ENCODE results near the gene UVSSA.
"Not testable (repeated sequence)": the region's sequence is repeated elsewhere in the genome, so short reads cannot be mapped to it uniquely, and the experiment has no call there.

The UVSSA gene

GRCh38 chr4:1366371-1367229 is 19.6 kb downstream of the UVSSA start:
- DNase-seq, result no peak

GRCh38 chr4:1367230-1367935 is 20.4 kb downstream of the UVSSA start:
- no peak for DNase-seq

GRCh38 chr4:1367936-1368289 is 20.9 kb downstream of the UVSSA start:
- no peak for DNase-seq

- no peak for DNase-seq
These were observed 21.5 kb downstream of the UVSSA start for GRCh38 chr4:1368421-1369090.

- no peak for DNase-seq
These were observed 22.1 kb downstream of the UVSSA start for GRCh38 chr4:1369091-1369450.

GRCh38 chr4:1369479-1370079 is 22.6 kb downstream of the UVSSA start:
- DNase-seq, result no peak

- DNase-seq, result no peak
These were observed 23.5 kb downstream of the UVSSA start for GRCh38 chr4:1370321-1371124.

- DNase-seq, result no peak
These were observed 24.5 kb downstream of the UVSSA start for GRCh38 chr4:1371176-1372165.

GRCh38 chr4:1372576-1372975 is 25.6 kb downstream of the UVSSA start:
- DNase-seq, result not testable (repeated sequence)

- DNase-seq, result no peak
These were observed 27.1 kb downstream of the UVSSA start for GRCh38 chr4:1373892-1374705.

GRCh38 chr4:1374706-1375045 is 27.7 kb downstream of the UVSSA start:
- DNase-seq, result no peak

- DNase-seq, result no peak
These were observed 28.2 kb downstream of the UVSSA start for GRCh38 chr4:1375051-1375721.

GRCh38 chr4:1375761-1376322 is 28.8 kb downstream of the UVSSA start:
- no peak for DNase-seq

GRCh38 chr4:1376391-1376840 is 29.4 kb downstream of the UVSSA start:
- DNase-seq, result no peak

- DNase-seq, result no peak
These were observed 30.0 kb downstream of the UVSSA start for GRCh38 chr4:1376841-1377605.

- DNase-seq, result no peak
These were observed 30.7 kb downstream of the UVSSA start for GRCh38 chr4:1377606-1378261.

- no peak for DNase-seq
These were observed 31.7 kb downstream of the UVSSA start for GRCh38 chr4:1378559-1379231.

Data from HCEC 1CT (cell line).